ENCODE data around the gene MYLK4.

GRCh38 chr6:2741756-2742155 is 9.0 kb downstream of the MYLK4 start:
- TF ChIP-seq CTCF (IDR thresholded peaks at IDR 0.05) = no peak
- no peak for TF ChIP-seq POLR2AphosphoS5 (IDR thresholded peaks at IDR 0.05)

Data from transverse colon (tissue), 4 donors.